Left forelimb (tissue), 1 donor: Measurements from ENCODE around the gene PTPN20.
A peak's percentile ranks its signal among the peaks of the same experiment; 100 is the strongest.

Source experiments
- DNase-seq: peaks from one replicate; pipeline ENCODE4 v3.0.0-alpha.2; 2018; ENCODE audit warnings: low spot score

PTPN20 gene

DNA sequence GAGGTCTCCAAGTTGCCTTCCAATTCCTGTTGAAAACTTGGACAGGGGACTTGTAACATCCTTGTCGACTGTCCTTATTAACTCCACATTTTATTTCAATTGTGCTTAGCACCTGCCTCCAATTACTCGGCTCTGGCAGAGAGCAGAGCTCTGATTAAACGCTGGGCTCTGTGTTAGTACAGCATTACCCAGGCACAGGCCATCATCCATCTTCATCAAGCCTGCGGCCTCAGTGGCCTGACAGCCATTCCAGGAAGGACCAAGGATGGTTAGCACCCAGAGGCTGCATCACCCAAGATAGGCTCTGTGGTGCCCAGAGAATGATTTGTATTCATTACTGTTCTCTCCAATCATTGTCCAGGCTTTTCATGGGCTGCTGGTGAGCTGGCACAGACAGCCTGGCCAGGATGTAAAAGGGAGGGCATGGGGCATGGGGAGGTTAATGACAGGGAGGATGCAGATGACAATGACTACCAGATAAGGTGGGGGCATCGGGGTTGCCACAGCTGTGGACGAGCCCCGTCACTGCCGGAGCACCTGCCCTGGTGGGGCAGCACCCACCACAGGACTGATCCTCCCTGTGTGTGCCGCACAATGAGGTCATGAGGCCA lies 123.3 kb downstream of the PTPN20 start:
- DNase-seq, result peak; percentile 38

DNA sequence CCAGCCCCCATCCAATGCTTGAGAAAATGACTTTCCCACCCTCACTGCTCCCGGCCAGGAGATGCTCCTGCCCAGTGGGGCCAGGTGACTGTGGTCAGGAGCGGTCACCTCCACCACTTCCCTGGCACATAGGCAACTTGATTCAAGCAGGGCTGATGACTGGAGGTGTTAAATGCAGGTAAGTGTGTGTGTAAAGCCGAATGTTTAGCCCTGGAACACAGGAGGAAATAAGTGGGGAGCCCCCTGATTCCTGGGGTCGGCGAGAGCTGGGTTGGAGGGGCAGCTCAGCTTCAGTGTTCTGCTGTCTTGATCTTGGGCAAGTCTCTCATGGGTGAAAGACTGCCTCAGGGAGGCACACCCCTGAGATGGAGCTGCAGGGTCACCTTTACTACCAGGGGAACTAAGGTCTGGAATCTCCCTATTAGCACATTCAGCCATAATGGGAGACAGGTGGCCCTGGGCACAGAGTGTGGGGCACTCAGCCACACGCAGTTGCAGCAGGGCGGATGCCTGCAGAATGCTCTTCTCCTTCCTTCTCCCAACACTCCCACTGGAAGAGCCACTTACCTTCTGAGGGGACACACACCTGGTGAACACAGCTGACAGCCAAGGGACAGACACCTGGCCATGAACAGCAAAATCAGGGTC lies 124.1 kb downstream of the PTPN20 start:
- peak; percentile 51 for DNase-seq

DNA sequence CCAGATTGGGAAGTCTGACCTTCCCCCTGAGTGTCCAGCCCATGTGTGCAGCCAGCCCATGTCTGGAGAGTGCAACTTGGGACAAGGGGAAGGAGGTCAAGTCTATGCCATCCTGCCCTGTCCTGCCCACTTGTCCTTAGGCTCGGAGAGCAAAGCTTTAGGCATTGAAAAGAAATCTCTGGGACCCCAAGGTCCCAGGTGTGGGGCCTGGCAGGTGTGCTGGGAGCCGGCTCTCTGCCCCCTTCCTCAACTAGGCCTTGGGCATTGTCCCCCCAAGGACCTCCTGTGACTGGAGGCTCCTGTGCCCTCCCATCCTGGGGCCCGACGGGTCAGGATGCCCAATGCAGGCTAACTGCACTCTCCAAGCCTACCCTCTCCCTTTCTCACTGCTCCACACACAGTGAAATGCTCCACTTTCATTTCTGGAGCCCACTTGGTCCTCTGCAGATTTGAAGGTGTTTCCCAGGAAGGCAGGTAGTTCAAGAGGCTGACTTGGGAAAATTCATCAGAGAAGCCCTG lies 124.7 kb downstream of the PTPN20 start:
- no peak for DNase-seq

DNA sequence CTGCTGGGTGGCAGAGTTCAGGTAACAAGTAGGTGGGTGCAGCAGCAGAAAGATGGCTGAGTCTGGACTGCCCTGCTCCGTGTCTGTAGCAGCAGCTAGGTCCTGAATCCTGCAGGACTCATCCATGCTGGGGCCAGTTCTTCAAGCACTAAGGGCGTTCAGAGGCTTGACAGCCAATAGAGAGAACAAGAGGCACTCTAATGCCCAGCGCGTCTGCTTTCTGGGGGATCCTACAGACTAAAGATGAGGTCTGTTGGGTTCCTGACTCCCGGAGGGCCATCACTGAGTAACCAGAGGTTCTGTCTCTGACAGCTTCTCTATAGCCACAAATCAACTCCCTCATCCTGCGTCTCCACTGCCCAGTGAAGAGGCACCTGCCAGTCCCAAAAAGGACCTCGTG lies 125.5 kb downstream of the PTPN20 start:
- no peak for DNase-seq

DNA sequence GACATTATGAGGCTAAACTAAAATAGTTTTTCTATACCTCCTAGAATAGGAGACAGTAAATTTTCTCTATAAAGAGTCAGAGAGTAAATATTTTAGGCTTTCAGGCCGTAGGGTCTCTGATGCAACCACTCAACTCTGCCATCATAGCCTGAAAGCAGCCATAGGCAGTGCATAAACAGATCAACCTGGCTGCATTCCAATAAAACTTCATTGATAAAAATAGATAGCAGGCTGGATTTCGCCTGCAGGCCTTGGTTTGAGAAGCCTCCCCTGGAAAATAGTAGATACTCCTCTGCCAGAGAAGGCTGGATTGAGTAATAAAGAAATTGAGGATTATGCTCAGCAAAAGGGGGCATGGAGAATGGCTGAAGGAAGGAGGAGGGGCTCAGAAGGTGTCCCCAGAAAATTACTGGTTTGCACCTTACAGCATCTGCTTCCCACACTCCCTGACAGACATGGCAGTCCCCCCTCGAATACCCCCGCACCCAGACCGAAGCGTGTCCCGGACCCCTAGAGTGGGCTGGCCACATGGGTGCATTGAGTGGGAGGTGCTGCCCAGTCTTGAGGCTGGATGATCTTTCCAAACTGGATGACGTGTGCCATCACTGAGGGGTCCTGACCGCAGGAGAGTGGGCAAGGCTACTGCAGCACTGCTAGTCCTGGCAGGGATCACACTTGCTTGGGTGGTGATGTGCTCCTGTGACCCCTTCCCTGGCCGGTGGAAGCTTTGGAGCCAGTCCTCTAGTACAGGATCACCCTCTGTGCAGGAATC lies 126.6 kb downstream of the PTPN20 start:
- no peak for DNase-seq

DNA sequence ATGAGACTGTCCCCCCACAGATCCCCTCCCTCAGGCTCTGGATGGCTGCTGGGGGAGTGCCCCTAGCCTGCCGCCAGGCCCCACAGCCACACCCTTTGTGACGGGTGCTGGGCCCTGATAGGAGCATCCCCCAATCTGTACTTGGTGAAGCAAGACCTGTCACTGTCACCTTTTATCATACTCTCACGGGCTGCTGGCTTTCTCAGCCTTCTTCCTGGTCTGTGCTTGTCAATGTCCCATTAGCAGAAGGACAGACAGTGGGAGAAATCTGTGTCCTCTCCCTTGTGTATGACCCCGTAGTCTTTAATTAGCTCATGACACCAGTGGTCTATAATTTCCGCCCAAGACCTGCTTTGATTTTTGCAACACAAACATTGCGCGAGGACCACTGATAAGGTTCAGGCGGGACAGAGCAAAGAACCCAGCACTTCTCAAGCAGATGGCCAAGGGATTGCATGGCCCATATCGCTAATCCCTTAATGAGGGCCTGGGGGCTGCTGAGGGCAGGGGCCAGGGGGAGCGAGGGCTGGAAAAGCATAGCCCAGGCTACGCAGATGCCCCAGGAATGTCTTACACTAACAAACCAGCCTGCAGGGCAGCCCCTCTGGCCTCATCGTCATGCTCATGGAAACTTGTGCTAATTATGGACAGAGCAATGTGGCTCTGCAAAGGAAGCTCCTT lies 127.8 kb downstream of the PTPN20 start:
- no peak for DNase-seq

DNA sequence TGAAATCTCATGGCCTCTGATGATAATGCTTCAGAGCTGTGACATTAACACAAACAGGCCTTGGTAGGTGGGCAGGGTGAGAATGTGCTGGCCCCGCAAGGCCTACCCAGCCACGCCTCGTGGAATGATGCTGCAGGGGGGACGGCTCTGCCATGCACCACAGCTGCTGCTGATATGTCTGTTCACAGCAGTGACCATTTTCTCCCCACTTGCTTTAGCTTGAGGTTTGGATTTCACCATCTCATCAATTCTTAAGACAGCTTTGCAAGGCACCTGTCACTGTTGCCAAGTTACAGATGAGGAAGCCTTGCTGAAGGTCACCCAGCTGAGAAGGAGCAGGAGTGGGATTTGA lies 128.3 kb downstream of the PTPN20 start:
- DNase-seq, result no peak

DNA sequence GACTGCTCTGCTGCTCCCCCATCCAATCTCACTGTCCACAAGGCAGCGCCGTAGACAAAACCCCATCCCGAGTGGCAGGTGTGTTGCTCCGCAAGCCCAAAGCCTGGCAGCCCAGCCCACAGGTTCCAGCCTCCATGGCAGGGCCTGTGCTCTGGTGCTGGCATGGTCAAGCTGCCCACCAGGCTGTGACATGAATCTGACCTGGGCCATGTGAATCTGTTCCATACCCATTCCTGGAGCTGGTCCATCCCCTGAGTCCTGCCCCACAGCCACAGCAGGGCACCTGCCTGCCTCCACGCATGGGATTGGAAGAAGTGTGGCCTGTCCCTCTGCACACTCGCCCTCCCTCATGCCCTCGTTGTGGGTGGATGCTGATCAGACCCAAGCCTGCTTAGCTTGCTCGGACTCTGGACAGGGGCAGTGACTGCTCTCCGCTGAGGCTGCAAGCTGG lies 128.8 kb downstream of the PTPN20 start:
- DNase-seq, result peak; percentile 52

DNA sequence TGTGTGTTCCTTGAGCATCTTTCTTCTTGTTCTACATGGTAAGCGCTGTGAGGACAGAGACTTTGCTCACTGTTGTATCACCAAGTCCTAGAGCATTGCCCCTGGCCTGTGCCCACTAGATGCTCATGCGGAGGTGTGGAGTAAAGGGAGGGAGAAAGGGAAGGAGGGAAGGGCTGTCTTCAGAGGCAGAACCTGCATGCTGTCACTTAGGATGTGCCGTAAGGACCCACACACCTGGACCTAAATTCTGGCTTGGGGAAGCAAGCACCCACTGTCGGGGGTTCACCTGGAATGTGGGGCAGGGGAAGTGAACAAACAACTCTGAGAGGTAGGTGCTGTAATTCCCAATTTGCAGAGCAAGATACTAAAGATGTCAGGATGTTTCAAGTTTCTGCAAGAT lies 129.5 kb downstream of the PTPN20 start:
- no peak for DNase-seq

DNA sequence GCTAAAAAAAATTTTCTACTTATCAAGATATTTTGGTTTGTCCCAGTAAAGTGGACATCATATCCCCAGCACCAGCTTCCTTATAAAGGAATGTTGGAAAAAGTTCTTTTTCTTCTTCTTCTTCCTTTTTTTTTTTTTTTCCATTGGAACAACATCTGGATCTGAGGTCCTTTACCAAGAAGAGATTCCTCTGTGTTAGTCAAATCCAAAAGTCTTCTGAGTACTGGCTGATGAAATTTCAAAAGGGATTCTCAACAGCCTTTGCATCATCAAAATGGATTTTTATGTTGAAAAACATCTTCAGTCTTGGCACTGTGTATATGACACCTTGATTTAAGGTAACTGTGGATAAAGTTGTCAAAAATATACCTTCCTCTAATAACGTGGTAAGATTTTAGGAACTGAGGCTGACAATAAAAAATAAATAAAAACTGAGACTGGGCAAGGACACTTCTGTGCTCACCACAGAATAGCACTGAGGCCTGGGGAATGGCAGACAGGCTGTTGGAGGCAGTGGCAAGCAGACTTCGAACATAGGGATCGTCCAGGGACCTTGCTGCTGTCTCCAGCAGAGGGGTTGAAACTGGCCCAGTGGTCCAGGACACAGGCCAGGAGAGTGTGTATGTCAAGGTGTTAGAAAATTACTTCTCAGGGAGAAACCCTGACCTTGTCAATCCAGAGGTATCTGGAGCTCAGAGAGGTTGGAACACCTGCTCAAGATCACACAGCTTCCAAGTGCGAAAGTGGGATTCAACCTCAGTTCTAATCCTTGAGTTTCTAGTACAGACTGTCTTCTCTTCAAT lies 130.4 kb downstream of the PTPN20 start:
- no peak for DNase-seq

DNA sequence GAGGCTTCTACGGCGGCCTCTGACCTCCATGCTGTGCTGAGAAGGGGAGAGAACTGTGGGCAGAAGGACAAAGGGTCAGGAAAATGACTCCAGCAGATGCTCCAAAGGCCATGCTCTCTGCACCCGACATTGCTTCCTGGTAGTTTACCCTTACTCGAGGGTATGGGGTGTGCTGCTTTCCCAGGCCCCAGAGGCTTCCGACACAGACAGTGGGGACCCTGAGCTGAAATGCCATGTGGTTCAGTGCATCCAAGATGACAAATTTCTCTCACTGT lies 130.9 kb downstream of the PTPN20 start:
- peak; percentile 33 for DNase-seq

DNA sequence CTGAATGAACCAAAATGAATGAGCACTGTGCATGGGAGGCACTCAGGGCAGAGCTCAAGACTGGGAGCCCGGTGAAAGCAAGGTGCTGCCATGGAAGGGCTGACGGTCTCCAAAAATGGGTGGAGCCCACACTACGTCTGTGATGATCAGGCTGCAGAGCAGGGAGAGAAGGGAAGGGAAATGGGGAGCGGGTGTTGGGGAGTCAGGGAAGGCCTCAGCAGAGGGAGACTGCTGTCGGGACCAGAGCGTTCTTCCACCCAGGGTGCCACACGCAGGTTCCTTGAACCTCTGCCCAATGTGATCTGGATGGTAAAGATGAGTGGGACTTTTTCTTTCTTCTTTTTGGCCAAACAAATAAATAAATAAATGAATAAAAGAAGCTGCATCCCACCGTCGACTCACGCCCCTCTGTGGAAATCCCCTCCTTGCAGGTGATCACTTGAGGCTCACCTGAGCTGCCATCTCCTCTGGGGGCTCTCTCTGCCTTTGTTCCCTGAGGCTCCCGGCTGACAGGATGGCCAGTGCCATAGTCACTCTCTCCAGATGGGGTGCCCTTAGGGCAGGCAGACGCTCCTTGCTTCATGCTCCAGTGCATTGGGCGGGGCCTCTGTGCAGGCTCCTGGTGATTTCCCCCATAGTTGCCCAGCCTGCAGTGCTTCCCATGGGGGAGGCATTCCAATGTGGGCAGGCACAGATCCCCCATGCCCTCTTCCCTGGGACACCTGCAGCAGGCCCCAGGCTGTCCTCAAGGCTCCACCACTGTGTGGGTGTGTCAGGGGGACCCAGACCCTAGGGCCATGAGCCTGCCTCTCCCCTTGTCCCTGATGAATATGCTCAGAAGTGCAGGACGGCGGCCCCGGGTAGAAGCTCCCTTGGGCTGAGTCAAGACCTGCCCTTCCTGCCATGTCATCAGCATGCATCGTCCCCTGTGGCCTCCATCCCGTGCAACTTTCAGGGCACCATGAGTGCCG lies 131.8 kb downstream of the PTPN20 start:
- DNase-seq, result peak; percentile 65

DNA sequence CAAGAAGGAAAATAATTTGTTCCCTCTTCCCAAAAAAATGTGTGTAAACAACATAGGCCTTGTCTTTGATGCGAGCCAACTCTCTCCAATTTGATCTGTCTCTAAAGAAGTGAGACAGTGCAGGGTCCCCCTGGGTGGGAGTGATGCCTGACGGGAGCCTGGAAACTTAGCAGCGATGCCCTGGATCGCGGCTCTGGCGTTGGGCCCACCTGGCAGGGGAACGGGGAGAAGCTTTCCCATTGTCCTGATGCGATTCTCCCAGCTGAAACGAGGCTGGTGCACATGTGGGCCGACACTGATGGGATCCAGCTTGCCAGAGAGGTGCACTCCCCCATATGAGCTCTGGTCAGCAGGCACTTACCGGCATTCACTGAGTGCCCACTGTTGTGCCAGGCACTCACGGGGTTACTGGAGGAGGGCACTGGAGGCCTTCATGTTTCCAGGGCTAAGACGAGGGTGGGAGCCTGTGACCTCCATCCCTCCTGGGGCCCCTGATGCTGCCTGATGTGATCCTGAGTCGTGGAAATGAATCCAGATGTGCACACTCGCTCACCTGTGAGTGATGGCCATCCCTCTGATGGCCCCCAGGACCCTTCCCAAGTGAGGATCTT lies 132.8 kb downstream of the PTPN20 start:
- peak; percentile 53 for DNase-seq

DNA sequence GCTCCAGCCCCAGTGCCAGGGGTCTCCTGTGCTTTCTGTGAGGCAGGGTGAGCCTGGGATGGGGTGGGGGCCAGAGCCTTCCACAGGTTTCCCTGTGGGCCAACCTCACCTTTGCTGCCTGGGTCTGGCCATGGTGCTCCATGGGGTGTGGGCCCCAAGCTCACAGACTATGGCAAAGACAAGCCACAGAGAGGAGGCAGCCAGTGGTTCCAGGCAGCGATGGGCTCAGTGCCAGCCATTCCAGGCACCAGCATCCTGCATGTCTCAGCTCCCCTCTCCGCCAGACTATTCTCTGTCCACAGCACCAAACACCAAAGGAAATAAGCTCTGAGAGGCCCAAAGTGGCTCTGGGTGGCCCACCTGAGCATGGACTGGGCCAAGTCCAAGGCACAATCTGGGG lies 133.5 kb downstream of the PTPN20 start:
- DNase-seq, result peak; percentile 54

DNA sequence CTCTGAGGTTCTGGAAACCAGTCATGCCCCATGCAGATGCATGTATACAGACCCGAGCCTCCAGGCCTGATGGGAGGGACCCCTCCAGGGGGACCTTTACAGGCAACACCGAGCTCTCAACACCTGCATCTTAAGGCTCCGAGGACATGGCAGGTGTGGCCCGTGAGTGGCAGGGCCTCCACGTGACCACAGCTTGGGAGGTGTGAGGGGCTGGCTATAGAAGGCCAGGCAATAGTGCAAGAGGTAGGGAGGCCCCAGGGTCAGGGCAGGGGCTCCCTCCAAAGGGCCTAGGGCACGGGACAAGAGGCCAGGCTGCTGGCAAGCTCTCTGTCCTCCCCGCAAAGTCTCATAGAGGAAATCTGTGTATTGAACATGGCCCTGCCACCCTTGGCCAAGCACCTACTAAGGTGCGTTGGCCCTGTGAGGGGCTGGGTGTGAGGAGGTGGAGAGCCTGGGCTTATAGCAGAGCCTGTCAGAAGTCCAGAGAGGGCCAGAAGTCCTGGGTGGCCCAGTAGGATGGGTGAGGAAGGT lies 134.2 kb downstream of the PTPN20 start:
- DNase-seq, result no peak

DNA sequence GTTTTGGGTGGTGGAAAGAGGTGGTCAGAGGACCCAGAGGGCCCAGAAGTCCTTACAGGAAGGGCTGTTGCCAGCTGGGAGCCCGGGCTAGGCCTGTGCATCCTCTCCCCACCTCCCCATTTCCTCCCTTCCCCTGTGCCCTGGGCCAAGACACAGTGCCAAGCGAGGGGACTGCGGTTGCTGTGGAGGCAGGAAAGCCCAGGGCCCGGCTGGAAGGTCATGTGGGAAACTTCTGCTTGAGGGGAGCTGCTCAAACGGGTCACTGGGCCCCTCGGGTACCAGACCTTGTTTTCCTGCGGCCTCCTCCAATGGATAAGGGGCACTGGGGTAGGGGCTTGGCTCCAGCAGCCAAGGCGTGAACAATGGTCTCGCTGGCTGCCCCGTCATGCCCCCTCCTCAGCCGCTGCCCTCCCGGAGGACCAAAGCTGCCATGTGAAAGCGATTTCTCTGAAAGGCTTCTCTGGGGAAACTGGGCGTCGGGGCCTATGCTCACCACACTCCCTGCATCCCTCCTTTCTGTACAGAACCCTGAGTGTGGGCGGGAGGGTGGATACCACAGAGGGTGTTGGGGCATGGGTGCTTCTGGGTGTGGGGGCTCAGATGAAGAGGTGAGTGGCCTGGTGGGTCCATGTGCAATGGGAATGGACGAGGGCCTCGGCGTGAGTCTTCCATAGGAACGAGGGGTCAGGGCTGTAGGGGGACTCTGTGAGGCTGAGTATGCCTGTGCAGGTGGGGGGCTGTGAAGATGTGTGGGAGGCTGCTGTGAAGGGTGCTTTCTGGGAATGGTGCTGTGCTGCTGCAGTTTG lies 135.3 kb downstream of the PTPN20 start:
- peak; percentile 62 for DNase-seq

DNA sequence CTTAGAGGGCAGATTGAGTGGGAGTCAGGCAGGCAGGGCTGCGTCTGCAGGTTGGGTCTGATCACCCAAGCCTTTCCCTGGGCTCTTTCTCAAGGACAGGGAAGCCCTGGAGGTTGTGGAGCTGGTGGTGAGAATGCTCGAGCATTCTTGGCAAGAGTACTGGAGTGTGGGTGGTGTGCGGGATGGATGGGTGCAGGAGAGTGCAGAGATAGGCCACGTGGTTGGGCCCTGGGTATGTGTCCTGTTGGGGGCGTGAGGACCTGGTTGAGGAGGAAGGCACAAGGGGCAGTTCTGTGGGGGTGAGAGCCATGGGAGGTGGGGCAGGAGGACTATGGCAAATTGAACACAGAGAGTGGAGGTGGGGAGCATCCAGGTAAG lies 135.9 kb downstream of the PTPN20 start:
- DNase-seq, result peak; percentile 42

DNA sequence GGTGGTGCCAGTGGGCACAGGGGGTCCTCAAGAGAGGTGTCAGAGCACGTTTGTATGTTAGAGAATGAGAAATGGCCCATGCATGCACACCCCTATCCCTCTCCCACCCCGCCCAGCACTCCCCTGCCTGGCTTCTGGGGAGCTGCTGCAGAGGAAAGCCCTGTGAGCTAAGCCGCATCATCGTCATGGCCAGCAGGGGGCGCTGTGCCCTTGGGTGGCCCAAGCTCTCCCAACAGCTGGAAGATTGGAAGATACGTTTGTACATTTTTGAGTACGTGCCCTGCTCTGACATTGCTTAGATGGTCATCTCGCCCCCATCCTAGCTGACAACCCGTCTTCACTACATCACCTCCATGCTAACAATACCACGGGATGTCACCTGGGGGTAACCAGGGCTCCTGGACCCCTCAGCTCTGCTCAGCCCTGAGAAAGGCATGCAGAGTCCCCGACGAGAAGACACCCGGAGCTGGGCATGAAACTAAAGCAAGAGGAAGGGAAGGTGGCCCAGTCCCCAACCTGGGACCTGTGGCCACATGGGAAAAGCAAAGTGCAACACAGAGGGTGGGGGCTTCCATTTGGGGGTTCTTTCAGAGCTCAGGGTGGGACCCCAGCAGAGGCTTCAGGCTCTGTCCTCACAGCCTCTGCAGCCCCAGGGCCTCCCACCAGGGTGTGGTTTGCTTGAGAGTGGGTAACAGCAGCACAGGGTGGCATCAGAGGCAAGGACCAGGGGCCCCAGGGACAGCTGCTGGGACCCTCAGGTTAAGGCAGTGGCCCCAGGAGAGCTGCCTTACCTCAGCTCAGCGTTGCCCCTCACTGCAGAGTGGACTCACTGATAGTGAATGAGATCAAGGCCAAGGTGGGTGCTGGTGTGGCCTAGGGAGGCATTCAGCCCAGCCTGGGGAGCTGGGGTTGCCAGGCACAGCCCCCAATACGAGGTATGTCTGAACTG lies 136.6 kb downstream of the PTPN20 start:
- peak; percentile 82 for DNase-seq
